CD4-positive, alpha-beta T cell treated with Interleukin-2 at 100 ng/mL for 4 hours (primary cell): ENCODE data around the gene XCL1.
"Not testable (repeated sequence)": the region's sequence is repeated elsewhere in the genome, so short reads cannot be mapped to it uniquely, and the experiment has no call there.

ENCODE experiments used
- DNase-seq: peaks from one replicate; pipeline ENCODE4 v3.0.0-alpha.2; 2020; ENCODE audit warnings: low spot score

XCL1 gene

GRCh38 chr1:168567568-168567967, 8.8 kb upstream of the XCL1 start:
- no peak for DNase-seq

- no peak for DNase-seq
These were observed 8.1 kb upstream of the XCL1 start for GRCh38 chr1:168568346-168568745.

- DNase-seq = no peak
These were observed 5.8 kb upstream of the XCL1 start for GRCh38 chr1:168570652-168571051.

- no peak for DNase-seq
These were observed 3.8 kb upstream of the XCL1 start for GRCh38 chr1:168572633-168573032.

GRCh38 chr1:168574234-168574633, 2.2 kb upstream of the XCL1 start:
- peak; percentile 50 for DNase-seq

GRCh38 chr1:168578531-168579185, 2.3 kb downstream of the XCL1 start:
- not testable (repeated sequence) for DNase-seq

GRCh38 chr1:168580290-168580689, 3.9 kb downstream of the XCL1 start:
- not testable (repeated sequence) for DNase-seq

GRCh38 chr1:168580991-168581390, 4.6 kb downstream of the XCL1 start:
- DNase-seq = not testable (repeated sequence)

GRCh38 chr1:168581817-168582572, 5.6 kb downstream of the XCL1 start:
- no peak for DNase-seq

- no peak for DNase-seq
These were observed 6.4 kb downstream of the XCL1 start for GRCh38 chr1:168582688-168583336.

- DNase-seq = no peak
These were observed 7.2 kb downstream of the XCL1 start for GRCh38 chr1:168583571-168583970.

- DNase-seq = no peak
These were observed 8.8 kb downstream of the XCL1 start for GRCh38 chr1:168585191-168585590.

GRCh38 chr1:168585937-168586336, 9.5 kb downstream of the XCL1 start:
- no peak for DNase-seq

- DNase-seq = no peak
These were observed 12.8 kb downstream of the XCL1 start for GRCh38 chr1:168589167-168589566.

GRCh38 chr1:168591066-168591465, 14.7 kb downstream of the XCL1 start:
- DNase-seq = no peak

- no peak for DNase-seq
These were observed 15.3 kb downstream of the XCL1 start for GRCh38 chr1:168591641-168592250.

GRCh38 chr1:168595403-168595802, 19.0 kb downstream of the XCL1 start:
- DNase-seq = not testable (repeated sequence)

GRCh38 chr1:168598125-168598524, 21.7 kb downstream of the XCL1 start:
- DNase-seq = no peak

GRCh38 chr1:168598892-168599291, 22.5 kb downstream of the XCL1 start:
- DNase-seq = no peak

- DNase-seq = no peak
These were observed 23.2 kb downstream of the XCL1 start for GRCh38 chr1:168599641-168600040.

GRCh38 chr1:168601051-168601450, 24.6 kb downstream of the XCL1 start:
- DNase-seq = no peak

- peak; percentile 63 for DNase-seq
These were observed 27.2 kb downstream of the XCL1 start for GRCh38 chr1:168603501-168604110.
